Suprapubic skin (tissue), 3 donors: Measurements from ENCODE around the gene OR1D2.
"Not testable (repeated sequence)": the region's sequence is repeated elsewhere in the genome, so short reads cannot be mapped to it uniquely, and the experiment has no call there.

Experiments used
- EP300 ChIP-seq: sonication (generic); formaldehyde crosslinking; IDR thresholded peaks from one replicate; pipeline ENCODE4 v1.6.1; 2017; ENCODE audit warnings: antibody characterized with exemption
- POLR2A ChIP-seq, 2 donors: fragments of 450-650 bp; IDR thresholded peaks; one replicate each; pipeline ENCODE4 v1.6.1; 2017; ENCODE audit warnings: antibody characterized with exemption in 2 of 2, mild to moderate bottlenecking in 2 of 2, moderate library complexity in 2 of 2
- TF ChIP-seq, protein P1 (sequence below), 2 donors: fragments of 200-600 bp in 1 of 2; fragments of 450-650 bp in 1 of 2; sonication (generic) in 1 of 2; IDR thresholded peaks; one replicate each; pipeline ENCODE4 v1.5.1; 2016 to 2019; ENCODE audit warnings: antibody characterized with exemption in 2 of 2, mild to moderate bottlenecking in 1 of 2, moderate library complexity in 1 of 2

DNA sequence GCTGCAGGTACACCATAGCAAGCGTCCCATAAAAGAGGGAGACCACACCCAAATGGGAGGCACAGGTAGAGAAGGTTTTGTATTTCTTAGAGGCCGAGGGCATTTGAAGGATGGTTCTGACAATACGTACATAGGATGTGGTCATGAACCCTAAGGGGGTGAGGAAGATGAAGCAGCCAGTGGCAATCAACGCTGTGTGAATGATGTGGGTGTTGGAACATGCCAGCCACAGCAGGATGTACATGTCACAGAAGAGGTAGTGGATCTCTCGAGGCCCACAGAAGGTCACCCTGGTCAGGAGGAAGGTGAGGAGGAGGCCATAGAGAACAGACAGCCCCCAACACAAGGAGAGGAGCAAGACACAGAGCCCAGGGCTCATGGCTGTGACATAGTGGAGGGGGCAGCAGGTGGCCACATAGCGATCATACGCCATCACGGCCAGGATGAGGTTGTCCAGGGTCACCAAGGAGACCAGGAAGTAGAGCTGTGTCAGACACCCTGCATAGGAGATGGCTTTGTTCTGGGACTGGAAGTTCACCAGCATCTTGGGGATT is 41.3 kb downstream of the OR1D2 start:
- TF ChIP-seq, protein P1, sequence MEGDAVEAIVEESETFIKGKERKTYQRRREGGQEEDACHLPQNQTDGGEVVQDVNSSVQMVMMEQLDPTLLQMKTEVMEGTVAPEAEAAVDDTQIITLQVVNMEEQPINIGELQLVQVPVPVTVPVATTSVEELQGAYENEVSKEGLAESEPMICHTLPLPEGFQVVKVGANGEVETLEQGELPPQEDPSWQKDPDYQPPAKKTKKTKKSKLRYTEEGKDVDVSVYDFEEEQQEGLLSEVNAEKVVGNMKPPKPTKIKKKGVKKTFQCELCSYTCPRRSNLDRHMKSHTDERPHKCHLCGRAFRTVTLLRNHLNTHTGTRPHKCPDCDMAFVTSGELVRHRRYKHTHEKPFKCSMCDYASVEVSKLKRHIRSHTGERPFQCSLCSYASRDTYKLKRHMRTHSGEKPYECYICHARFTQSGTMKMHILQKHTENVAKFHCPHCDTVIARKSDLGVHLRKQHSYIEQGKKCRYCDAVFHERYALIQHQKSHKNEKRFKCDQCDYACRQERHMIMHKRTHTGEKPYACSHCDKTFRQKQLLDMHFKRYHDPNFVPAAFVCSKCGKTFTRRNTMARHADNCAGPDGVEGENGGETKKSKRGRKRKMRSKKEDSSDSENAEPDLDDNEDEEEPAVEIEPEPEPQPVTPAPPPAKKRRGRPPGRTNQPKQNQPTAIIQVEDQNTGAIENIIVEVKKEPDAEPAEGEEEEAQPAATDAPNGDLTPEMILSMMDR (IDR thresholded peaks at IDR 0.05) = not testable (repeated sequence)
- TF ChIP-seq EP300; POLR2A (IDR thresholded peaks at IDR 0.05): not testable (repeated sequence)
